ENCODE measurements around the gene HSPA2.

GRCh38 chr14:64540208-64541202 is at the start of gene HSPA2:
- peak; percentile 89 to 99 for TF ChIP-seq POLR2A (IDR thresholded peaks at IDR 0.05)
- TF ChIP-seq CTCF (IDR thresholded peaks at IDR 0.05), result peak; percentile 78 to 99 (median 92)

Measured in tibial nerve (tissue), 3 donors.